WTC11 (cell line): ENCODE data around the gene PC. TPM values are rescaled to one million over a fixed set of nuclear protein-coding genes. Genes with fewer than 3 reads are reported as not detected.

Source experiments
- ATAC-seq: fragments of 200-7000 bp; cut with Tn5 transposase; 2 replicates; pipeline ENCODE4 v1.10.0; 2021; ENCODE audit warnings: mild to moderate bottlenecking, moderate library complexity
- CTCF ChIA-PET: fragments of 300-600 bp; sonication (Branson Sonifier 250); formaldehyde crosslinking; loops from one replicate; lab custom pipeline; 2021; ENCODE audit warnings: antibody characterized with exemption; lab: Charles Lee
- POLR2A ChIA-PET: fragments of 350-600 bp; sonication (Branson Sonifier 250); formaldehyde crosslinking; loops from one replicate; lab custom pipeline; 2021; ENCODE audit warnings: antibody characterized with exemption; lab: Charles Lee
- DNase-seq: peaks from one replicate; pipeline ENCODE4 v3.0.0; 2021; ENCODE audit warnings: low spot score
- H3K27ac Mint-ChIP-seq: 2 replicates; pipeline ENCODE4 v1.8.0; 2021; ENCODE audit warnings: mixed read lengths
- H3K27me3 Mint-ChIP-seq: 2 replicates; pipeline ENCODE4 v1.8.0; 2021; ENCODE audit warnings: low read depth, mild to moderate bottlenecking, moderate library complexity, mixed read lengths
- H3K36me3 Mint-ChIP-seq: 2 replicates; pipeline ENCODE4 v1.8.0; 2021; ENCODE audit warnings: mixed read lengths
- H3K4me1 Mint-ChIP-seq: 2 replicates; pipeline ENCODE4 v1.8.0; 2022; ENCODE audit warnings: mixed read lengths
- H3K4me3 Mint-ChIP-seq: 2 replicates; pipeline ENCODE4 v1.8.0; 2021; ENCODE audit warnings: mild to moderate bottlenecking, moderate library complexity, mixed read lengths
- H3K9me3 Mint-ChIP-seq: 2 replicates; pipeline ENCODE4 v1.8.0; 2021; ENCODE audit warnings: mixed read lengths
- AFF4 ChIP-seq: sonication (generic); formaldehyde crosslinking; IDR thresholded peaks from 2 replicates; pipeline ENCODE4 v1.8.1; 2023; ENCODE audit warnings: mild to moderate bottlenecking, missing genetic modification reagents, borderline replicate concordance
- ATF6 ChIP-seq: sonication (generic); formaldehyde crosslinking; IDR thresholded peaks from 2 replicates; pipeline ENCODE4 v1.8.1; 2023; ENCODE audit warnings: mild to moderate bottlenecking, missing genetic modification reagents
- EMX1 ChIP-seq: fragments of 250-450 bp; sonication (Bioruptor Pico); IDR thresholded peaks from 2 replicates; pipeline ENCODE4 v1.8.0; 2021; ENCODE audit warnings: mild to moderate bottlenecking
- ESRRA ChIP-seq: sonication (generic); formaldehyde crosslinking; IDR thresholded peaks from 2 replicates; pipeline ENCODE4 v1.8.1; 2022; ENCODE audit warnings: mild to moderate bottlenecking, missing genetic modification reagents, borderline replicate concordance
- GTF2I ChIP-seq: fragments of 250-450 bp; sonication (Bioruptor Pico); conservative IDR thresholded peaks from 2 replicates; pipeline ENCODE4 v1.4.0; 2021; ENCODE audit warnings: mild to moderate bottlenecking
- HMGA2 ChIP-seq: fragments of 250-450 bp; sonication (Bioruptor Pico); IDR thresholded peaks from 2 replicates; pipeline ENCODE4 v1.4.0; 2021; ENCODE audit warnings: mild to moderate bottlenecking, moderate library complexity
- IRF2 ChIP-seq: sonication (generic); formaldehyde crosslinking; IDR thresholded peaks from 2 replicates; pipeline ENCODE4 v1.8.0; 2022; ENCODE audit warnings: low read depth, missing genetic modification reagents, borderline replicate concordance
- MAX ChIP-seq: sonication (generic); formaldehyde crosslinking; IDR thresholded peaks from 2 replicates; pipeline ENCODE4 v1.8.0; 2022; ENCODE audit warnings: mild to moderate bottlenecking, missing genetic modification reagents
- MLX ChIP-seq: sonication (generic); formaldehyde crosslinking; IDR thresholded peaks from 2 replicates; pipeline ENCODE4 v1.8.1; 2023; ENCODE audit warnings: mild to moderate bottlenecking, missing genetic modification reagents, moderate library complexity
- NFATC4 ChIP-seq: fragments of 250-450 bp; sonication (Bioruptor Pico); IDR thresholded peaks from 2 replicates; pipeline ENCODE4 v1.9.0; 2021; ENCODE audit warnings: mild to moderate bottlenecking
- PREB ChIP-seq: sonication (generic); formaldehyde crosslinking; IDR thresholded peaks from 2 replicates; pipeline ENCODE4 v1.8.1; 2022; ENCODE audit warnings: mild to moderate bottlenecking, missing genetic modification reagents, moderate library complexity, borderline replicate concordance
- SP1 ChIP-seq: sonication (generic); formaldehyde crosslinking; conservative IDR thresholded peaks from 2 replicates; pipeline ENCODE4 v1.8.1; 2022; ENCODE audit warnings: missing genetic modification reagents
- TP53 ChIP-seq: sonication (generic); formaldehyde crosslinking; IDR thresholded peaks from 2 replicates; pipeline ENCODE4 v1.8.1; 2023; ENCODE audit warnings: mild to moderate bottlenecking, missing genetic modification reagents
- ZBTB21 ChIP-seq: sonication (generic); formaldehyde crosslinking; IDR thresholded peaks from 2 replicates; pipeline ENCODE4 v1.8.1; 2023; ENCODE audit warnings: mild to moderate bottlenecking, missing genetic modification reagents, borderline replicate concordance
- ZNF121 ChIP-seq: sonication (generic); formaldehyde crosslinking; IDR thresholded peaks from 2 replicates; pipeline ENCODE4 v1.8.0; 2023; ENCODE audit warnings: missing genetic modification reagents
- total RNA-seq: library from RNA; stranded (reverse); gene quantifications from 3 replicates; pipeline ENCODE4 v1.2.3, GENCODE V29; 2021

Gene PC
- total RNA-seq, 1 experiment from 2014 or later = 27.2 TPM

GRCh38 chr11:66874232-66874631 lies 84.0 kb downstream of the PC start (continued):
- no peak for TF ChIP-seq AFF4 (CRISPR knock-in tag)
- TF ChIP-seq MLX (CRISPR knock-in tag) = no peak
- TF ChIP-seq SP1 (CRISPR knock-in tag) = no peak
- TF ChIP-seq ATF6 = no peak
- TF ChIP-seq, all 79 proteins: peak for 0

GRCh38 chr11:66871521-66871901 lies 86.7 kb downstream of the PC start:
- no peak overlapping the region for H3K27ac Mint-ChIP-seq
- TF ChIP-seq ZNF121 (CRISPR knock-in tag) (no peak), TP53 (CRISPR knock-in tag) (no peak), MAX (no peak), HMGA2 (CRISPR knock-in tag) (no peak), ZBTB21 (CRISPR knock-in tag) (no peak), PREB (CRISPR knock-in tag) (no peak), ESRRA (no peak), MLX (CRISPR knock-in tag) (no peak), EMX1 (CRISPR knock-in tag) (no peak)
- TF ChIP-seq, all 79 proteins: peak for 0
- no peak for ATAC-seq
- no peaks in the 10 kb centered on the region for H3K27me3 Mint-ChIP-seq
- peaks cover 10% of the 10 kb centered on the region for H3K4me1 Mint-ChIP-seq
- DNase-seq = no peak
- no peaks in the 10 kb centered on the region for H3K9me3 Mint-ChIP-seq
- H3K4me3 Mint-ChIP-seq = no peak overlapping the region
- ChIA-PET CTCF (interaction anchor here (1.1 to 1.9 kb wide), 2 partner anchors 20 to 43 kb away, joined by 3 to 6 read pairs; no protein-coding TSS in a partner anchor), POLR2A (no interaction called here)
- H3K36me3 Mint-ChIP-seq = no peaks in the 10 kb centered on the region

GRCh38 chr11:66870616-66871520 lies 87.3 kb downstream of the PC start:
- POLR2A ChIA-PET = interaction anchor here (0.6 kb wide), 1 partner anchor 167 kb away, joined by 3 read pairs; no protein-coding TSS in a partner anchor
- ATAC-seq = no peak

More at GRCh38 chr11:66870616-66871520, 87.3 kb downstream of the PC start:
- DNase-seq = no peak
- Mint-ChIP-seq H3K4me1 (peaks cover 10% of the 10 kb centered on the region), H3K27me3 (no peaks in the 10 kb centered on the region), H3K9me3 (no peaks in the 10 kb centered on the region), H3K36me3 (no peaks in the 10 kb centered on the region), H3K27ac (no peak overlapping the region), H3K4me3 (no peak overlapping the region)
- TF ChIP-seq GTF2I (CRISPR knock-in tag) (no peak), IRF2 (no peak), NFATC4 (no peak)
- CTCF ChIA-PET = interaction anchor here (1.9 to 2.3 kb wide), 2 partner anchors 11 to 19 kb away, joined by 6 to 16 read pairs; no protein-coding TSS in a partner anchor
